Nucleus accumbens (tissue), 56 donors: ENCODE measurements around the gene PLS3.
"Not testable (repeated sequence)": the region's sequence is repeated elsewhere in the genome, so short reads cannot be mapped to it uniquely, and the experiment has no call there.

Experiments
- DNase-seq, 56 donors: peaks; one replicate each; lab custom pipeline; 2025; lab: John Stamatoyannopoulos, UW

Gene PLS3

DNA sequence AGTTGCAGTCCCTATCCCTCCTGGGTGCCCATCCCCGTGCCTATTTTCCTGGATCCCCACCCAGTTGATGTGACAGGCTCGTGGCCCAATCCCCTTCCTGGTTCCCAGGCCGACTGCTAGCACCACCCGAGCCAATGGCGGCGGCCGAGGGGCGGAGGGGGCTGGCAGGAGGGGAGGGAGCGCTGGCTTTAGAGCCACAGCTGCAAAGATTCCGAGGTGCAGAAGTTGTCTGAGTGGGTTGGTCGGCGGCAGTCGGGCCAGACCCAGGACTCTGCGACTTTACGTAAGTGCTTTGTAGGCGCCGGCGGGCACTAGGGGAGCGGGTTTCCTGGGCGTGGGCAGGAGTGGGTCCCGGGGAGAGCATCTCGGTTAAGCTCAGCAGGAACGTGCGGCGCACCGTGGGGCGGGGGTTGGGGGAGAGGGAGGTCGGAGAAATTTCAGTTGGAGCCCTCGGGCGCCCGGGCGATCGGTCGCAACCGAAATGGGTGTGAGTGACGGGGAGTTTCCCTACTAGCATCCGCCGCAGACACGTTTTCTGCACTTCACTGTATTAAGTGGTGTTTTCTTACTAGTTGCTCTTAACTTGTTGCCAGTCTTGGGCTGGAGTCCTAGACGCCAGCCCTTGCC, at the start of gene PLS3:
PLS3 (plus strand) TSS at position 197 of the 627 bp plus-strand sequence. CDS start 49,077 bp downstream, outside the sequence.
- DNase-seq = peak; percentile 3 to 84 (median 60)

- DNase-seq = no peak
These were observed 42.9 kb upstream of the PLS3 start for GRCh38 chrX:115518113-115518512.

GRCh38 chrX:115521741-115522140, 39.2 kb upstream of the PLS3 start:
- no peak for DNase-seq

- DNase-seq = no peak
These were observed 38.0 kb upstream of the PLS3 start for GRCh38 chrX:115522952-115523351.

DNA sequence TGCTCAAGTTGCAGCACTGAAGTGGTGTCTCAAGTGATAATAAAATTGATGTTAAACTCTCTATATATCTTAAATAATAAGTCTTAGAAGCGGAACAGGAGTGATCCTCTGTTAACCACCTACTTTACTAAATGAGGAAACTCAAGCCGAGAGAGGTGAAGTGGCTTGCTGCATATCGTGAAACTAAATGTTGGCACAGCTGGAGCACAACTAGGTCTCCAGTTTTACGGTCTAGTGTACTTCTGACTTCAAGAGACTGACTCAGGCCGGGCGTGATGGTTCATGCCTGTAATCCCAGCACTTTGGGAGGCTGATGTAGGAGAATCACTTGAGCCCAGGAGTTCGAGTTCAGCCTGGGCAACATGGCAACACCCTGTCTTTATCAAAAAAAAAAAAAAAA, 35.5 kb upstream of the PLS3 start:
- DNase-seq = no peak

GRCh38 chrX:115531818-115532403, 29.1 kb upstream of the PLS3 start:
- no peak for DNase-seq

DNA sequence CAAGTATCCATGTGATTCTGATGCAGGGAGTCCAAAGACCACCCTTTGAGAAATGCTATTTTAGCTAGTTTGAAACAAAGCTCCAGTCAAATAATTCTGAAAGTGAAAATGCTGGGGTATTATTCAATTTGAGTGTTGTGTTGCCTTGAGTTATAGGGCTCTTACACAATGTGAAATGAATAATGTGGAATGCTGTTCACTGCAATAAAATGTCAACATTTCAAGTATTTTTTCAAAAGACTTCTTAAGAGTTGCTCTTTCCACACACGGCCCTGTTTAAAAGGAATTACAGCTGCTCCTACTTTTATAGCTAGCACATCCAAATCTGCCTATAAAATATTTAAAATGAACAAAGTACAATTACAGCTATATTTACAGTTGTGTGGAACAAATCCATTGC, 27.5 kb upstream of the PLS3 start:
- no peak for DNase-seq

GRCh38 chrX:115534383-115534782, 26.6 kb upstream of the PLS3 start:
- no peak for DNase-seq

GRCh38 chrX:115535421-115535820, 25.6 kb upstream of the PLS3 start:
- DNase-seq = no peak

DNA sequence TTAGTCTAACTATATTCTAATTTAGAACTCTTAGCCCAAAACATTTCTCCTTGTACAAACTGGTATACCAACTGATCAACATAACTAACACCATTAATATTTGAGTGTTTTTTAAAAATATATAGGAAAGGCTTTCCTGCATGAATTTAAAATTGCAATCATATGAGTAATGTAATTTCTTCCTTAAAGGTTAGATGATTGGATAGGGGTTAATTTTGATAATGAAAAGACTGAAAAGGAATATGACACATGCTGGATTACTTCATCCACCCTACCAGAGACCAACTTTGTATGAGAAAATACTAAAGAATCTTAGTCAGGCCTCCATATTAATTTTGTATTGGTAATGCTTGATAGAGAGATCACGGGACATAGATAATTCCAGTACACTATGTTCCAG, 25.1 kb upstream of the PLS3 start:
- DNase-seq = no peak

- DNase-seq = no peak
These were observed 21.1 kb upstream of the PLS3 start for GRCh38 chrX:115539841-115540240.

- not testable (repeated sequence) for DNase-seq
These were observed 19.9 kb upstream of the PLS3 start for GRCh38 chrX:115541045-115541444.

DNA sequence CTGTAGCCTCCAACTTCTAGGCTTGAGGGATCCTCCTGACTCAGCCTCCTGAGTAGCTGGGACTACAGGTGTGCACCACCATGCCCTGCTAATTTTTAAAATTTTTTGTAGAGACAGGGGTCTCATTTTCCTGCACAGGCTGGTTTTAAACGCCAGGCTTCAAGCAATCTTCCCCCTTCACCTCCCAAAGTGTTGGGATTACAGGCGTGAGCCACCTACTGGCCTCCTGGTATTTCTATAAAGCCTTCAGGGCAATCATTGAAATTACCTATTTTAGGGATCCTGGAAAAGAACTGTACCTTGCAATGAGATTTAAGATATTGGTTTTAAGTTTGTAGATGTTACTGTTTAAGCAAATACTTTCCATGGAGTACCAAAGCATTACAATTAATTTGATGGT, 13.5 kb upstream of the PLS3 start:
- DNase-seq = no peak

DNA sequence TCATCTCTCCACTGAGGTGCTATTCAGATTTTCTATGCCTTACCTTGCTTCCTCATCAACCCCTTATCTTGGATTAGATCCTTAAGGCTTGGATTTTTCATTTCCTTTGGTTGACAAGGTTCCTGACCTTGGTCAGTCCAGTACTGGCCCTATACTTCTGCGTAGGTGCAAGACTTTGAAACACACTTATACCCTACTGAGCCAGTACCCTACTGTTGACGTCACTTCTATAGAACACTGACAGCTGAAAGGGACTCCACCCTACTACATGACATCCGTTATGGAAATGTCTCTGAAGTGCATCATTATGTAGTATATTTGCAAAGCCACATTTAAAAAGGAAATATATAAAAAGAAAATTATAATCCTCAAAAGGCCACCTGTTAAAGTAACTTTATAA, 12.0 kb upstream of the PLS3 start:
- no peak for DNase-seq

DNA sequence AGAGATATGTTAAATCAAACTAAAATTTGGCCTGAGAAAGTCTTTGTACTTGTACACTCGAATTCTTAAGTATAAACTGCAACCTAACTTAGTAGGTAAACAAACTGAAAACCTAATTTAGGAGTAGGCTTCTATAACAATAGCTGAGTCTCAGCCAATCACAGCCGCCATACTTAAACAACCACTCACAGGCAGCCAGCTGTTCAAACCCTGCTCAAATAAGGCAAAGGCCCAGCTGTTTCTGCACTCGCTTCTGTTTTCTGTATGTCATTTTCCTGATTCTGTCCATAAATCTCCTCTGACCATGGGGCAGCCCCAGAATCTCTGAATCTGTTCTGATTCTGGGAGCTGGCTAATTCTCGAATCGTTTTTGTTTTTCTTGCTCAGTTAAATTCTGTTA, 7.8 kb upstream of the PLS3 start:
- no peak for DNase-seq

DNA sequence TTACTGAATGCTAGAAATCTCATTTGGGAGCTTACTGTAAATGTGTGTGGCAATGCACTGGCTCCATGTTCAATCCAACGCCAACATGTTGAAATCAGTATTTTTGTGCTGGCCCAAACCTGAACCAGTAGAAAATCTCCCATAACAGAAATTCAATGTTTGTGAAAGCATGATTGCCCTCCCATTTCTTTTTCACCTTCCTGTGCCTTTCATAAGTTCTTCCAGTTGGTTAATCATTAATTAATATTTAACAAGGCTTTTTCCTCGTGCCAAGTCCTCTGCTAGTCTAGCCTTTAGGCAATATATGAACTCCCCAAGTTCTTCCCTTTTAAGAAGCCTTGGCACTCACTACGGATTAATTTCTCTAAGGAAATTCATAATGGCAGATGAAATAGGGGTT, 1.3 kb upstream of the PLS3 start:
- no peak for DNase-seq

DNA sequence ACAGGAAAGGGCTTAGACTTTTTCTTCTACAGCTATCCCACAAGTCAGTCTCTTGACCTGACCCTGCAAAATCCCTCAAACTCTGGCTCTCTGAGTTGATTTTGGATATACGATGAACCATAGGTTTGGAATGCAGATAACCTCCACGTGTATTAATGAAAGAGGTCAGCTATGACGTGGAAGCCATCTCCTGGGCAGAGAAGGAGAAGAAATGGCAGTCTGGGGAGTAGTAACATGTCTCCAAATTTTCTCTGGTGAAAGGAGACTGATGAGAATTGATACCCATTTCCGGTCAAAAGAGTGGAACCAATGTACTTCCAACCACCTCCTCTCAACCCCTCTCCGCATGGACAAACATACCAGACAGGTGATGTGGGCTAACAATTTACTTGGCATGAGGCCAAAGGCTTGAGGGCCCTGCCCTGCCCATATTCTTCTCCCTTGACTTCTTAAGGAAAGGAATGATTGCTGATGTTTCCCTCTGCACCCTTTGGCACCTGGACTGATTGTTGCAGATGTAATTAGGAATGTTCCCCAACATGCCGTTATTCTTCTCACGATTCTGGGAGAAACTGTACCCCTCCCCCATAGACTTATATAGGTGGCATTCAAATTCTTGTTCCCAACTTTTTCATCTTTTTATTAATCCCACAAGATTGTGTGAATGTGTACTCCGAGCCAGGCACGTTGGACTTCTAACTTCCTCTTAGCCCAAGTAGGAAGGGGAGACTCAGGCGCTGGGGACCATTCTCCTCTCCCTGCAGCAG, 580 bp upstream of the PLS3 start:
- DNase-seq = no peak

DNA sequence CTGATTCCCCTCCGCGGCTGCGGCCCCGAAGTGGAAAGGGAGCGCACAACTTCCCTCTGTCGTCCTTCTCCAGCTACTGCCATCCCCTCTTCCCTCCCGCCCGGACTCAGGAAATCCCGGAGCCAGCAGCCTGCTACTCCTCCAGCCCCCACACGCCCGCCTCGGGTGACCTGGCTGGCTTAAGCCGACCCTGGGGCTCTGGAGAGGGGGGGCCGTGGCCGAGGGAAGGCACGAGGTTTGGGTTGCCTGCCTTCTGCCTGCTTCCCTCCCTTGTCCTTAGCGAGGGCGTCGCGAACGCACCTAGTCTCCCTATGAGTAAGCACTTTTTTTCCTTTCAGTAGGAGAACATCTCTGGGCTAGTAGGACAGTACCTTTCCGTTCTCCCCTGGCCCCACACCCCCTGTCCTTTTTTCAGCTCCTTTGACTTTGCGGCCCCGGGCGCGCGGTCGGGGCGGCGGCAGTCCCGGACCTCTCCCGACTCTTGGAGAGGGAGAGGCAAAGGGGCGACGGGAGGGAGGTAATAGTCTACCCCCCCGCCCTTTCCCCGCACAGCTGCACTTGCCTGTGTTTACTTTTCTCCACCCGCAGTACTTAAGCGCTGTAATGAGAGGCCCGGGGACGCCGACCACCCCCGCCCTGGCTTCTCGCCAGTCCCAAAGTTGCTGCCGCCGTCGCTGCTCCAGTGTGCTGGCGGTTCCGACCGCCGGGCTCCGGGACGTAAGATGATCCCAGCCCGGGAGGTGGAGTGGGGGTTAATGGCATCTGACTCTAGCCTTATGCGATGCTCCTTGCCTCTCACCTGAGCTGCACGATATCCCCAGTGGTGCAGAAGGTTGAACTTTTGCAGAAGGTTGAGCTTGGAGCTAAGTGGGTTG, 868 bp downstream of the PLS3 start:
- peak in 43 of 56 donors; percentile 0 to 51 (median 17) for DNase-seq

- peak in 10 of 56 donors; percentile 1 to 29 (median 5) for DNase-seq
These were observed 1.5 kb downstream of the PLS3 start for GRCh38 chrX:115562480-115562847.

DNA sequence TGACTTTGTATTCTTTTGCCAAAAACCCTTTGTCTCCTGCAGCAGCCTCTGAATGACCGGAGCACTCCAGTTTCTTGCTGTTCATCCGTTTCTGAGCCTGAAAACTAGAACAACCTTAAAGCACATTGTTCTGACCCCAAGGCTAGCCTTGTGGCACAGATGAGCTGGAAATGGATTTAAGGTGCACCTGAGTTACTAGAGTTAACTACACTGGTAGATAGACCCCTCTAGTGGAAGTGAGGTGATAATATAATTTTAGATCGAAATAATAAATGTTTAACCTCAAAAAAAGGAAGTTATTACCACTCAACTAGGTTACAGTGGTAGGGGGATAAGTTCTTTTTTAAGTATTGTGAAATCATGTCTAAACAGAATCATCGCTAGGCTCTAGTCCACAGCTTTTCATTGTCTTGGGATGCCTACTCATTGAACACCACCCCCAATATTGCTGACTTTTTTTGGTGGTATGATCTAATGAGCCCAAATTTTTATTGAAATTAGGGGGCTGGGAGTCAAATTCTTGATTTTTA, 2.7 kb downstream of the PLS3 start:
- DNase-seq = peak in 1 of 56 donors; percentile 0

DNA sequence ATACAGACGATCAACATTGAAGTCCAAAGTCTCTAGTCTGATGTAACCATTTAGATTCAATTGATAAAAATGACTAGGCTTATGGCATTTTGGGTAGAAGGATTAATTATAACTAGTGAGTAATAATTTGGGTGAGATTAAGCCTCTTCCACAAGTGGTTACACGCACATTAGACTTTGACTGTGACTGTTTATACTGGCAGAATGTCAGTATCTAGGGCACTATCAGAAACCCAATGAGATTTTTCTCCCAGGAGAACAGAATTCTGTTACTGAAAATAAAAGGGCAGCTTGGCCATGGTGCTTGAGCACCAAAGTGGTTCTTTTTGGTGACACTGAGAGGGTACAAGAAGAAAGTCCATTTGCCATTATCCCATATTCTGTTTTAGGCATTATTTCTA, 3.3 kb downstream of the PLS3 start:
- DNase-seq = no peak
